WERI-Rb-1 (cell line): ENCODE data around the gene ESRRA.
"Not testable (repeated sequence)": the region's sequence is repeated elsewhere in the genome, so short reads cannot be mapped to it uniquely, and the experiment has no call there.

Experiments
- DNase-seq: peaks from one replicate; pipeline ENCODE4 v3.0.0-alpha.2; 2020
- H3K27ac ChIP-seq: fragments of 250-450 bp; sonication (Bioruptor Pico); 2 replicates; pipeline ENCODE4 v1.5.1; 2020; ENCODE audit warnings: mild to moderate bottlenecking, moderate library complexity
- H3K27me3 ChIP-seq: fragments of 250-450 bp; sonication (Bioruptor Pico); 2 replicates; pipeline ENCODE4 v1.5.1; 2021; ENCODE audit warnings: mild to moderate bottlenecking, low read depth, moderate library complexity; ENCODE audit not compliant: insufficient read depth, severe bottlenecking
- H3K36me3 ChIP-seq: fragments of 250-450 bp; sonication (Bioruptor Pico); 2 replicates; pipeline ENCODE4 v1.5.1; 2020; ENCODE audit warnings: mild to moderate bottlenecking, moderate library complexity
- H3K4me3 ChIP-seq: 2 replicates; pipeline ENCODE4 v1.5.1; 2011; ENCODE audit warnings: low read depth, mild to moderate bottlenecking, control low read depth, low read length
- H3K9me3 ChIP-seq: fragments of 250-450 bp; sonication (Bioruptor Pico); 2 replicates; pipeline ENCODE4 v1.5.1; 2021; ENCODE audit warnings: mild to moderate bottlenecking, moderate library complexity; ENCODE audit not compliant: severe bottlenecking
- TF ChIP-seq, protein P1 (sequence below): IDR thresholded peaks from 2 replicates; pipeline ENCODE4 v1.5.1; 2011; ENCODE audit warnings: low read depth, mild to moderate bottlenecking, control low read depth, inconsistent platforms, low read length

ESRRA gene

DNA sequence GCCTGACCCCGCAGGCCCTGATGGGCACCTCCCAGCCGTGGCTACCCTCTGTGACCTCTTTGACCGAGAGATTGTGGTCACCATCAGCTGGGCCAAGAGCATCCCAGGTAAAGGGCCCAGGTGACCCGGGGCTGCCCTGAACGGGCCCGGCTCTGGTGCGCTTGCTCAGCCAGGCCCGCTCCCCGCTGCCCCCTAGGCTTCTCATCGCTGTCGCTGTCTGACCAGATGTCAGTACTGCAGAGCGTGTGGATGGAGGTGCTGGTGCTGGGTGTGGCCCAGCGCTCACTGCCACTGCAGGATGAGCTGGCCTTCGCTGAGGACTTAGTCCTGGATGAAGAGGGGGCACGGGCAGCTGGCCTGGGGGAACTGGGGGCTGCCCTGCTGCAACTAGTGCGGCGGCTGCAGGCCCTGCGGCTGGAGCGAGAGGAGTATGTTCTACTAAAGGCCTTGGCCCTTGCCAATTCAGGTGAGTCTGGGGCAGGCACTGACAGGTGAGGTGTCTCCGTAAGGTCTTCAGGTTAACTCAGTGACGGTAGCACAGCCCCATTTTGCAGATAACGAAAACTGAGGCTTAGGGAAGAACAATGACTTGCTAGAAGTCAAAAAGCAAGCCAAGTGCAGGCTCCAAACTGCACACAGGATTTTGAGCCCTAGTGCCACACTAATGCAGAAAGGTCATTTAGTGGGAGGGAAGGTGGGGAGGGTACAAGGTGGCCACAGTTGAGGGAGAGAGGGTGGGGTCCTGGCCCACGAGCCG is 9.7 kb downstream of the ESRRA start:
- H3K4me3 ChIP-seq: no peak overlapping the region
- H3K27ac ChIP-seq: no peak overlapping the region
- no peaks in the 10 kb centered on the region for H3K9me3 ChIP-seq
- H3K27me3 ChIP-seq: no peaks in the 10 kb centered on the region
- DNase-seq: no peak
- H3K36me3 ChIP-seq: peaks cover 14% of the 10 kb centered on the region
- TF ChIP-seq, protein P1, sequence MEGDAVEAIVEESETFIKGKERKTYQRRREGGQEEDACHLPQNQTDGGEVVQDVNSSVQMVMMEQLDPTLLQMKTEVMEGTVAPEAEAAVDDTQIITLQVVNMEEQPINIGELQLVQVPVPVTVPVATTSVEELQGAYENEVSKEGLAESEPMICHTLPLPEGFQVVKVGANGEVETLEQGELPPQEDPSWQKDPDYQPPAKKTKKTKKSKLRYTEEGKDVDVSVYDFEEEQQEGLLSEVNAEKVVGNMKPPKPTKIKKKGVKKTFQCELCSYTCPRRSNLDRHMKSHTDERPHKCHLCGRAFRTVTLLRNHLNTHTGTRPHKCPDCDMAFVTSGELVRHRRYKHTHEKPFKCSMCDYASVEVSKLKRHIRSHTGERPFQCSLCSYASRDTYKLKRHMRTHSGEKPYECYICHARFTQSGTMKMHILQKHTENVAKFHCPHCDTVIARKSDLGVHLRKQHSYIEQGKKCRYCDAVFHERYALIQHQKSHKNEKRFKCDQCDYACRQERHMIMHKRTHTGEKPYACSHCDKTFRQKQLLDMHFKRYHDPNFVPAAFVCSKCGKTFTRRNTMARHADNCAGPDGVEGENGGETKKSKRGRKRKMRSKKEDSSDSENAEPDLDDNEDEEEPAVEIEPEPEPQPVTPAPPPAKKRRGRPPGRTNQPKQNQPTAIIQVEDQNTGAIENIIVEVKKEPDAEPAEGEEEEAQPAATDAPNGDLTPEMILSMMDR: no peak

DNA sequence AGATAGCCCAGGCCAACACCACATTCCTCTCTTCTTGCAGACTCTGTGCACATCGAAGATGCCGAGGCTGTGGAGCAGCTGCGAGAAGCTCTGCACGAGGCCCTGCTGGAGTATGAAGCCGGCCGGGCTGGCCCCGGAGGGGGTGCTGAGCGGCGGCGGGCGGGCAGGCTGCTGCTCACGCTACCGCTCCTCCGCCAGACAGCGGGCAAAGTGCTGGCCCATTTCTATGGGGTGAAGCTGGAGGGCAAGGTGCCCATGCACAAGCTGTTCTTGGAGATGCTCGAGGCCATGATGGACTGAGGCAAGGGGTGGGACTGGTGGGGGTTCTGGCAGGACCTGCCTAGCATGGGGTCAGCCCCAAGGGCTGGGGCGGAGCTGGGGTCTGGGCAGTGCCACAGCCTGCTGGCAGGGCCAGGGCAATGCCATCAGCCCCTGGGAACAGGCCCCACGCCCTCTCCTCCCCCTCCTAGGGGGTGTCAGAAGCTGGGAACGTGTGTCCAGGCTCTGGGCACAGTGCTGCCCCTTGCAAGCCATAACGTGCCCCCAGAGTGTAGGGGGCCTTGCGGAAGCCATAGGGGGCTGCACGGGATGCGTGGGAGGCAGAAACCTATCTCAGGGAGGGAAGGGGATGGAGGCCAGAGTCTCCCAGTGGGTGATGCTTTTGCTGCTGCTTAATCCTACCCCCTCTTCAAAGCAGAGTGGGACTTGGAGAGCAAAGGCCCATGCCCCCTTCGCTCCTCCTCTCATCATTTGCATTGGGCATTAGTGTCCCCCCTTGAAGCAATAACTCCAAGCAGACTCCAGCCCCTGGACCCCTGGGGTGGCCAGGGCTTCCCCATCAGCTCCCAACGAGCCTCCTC is 10.6 kb downstream of the ESRRA start:
- DNase-seq, H3K9me3 ChIP-seq, H3K4me3 ChIP-seq, H3K27ac ChIP-seq, H3K27me3 ChIP-seq: not testable (repeated sequence)
- peaks cover 14% of the 10 kb centered on the region for H3K36me3 ChIP-seq

DNA sequence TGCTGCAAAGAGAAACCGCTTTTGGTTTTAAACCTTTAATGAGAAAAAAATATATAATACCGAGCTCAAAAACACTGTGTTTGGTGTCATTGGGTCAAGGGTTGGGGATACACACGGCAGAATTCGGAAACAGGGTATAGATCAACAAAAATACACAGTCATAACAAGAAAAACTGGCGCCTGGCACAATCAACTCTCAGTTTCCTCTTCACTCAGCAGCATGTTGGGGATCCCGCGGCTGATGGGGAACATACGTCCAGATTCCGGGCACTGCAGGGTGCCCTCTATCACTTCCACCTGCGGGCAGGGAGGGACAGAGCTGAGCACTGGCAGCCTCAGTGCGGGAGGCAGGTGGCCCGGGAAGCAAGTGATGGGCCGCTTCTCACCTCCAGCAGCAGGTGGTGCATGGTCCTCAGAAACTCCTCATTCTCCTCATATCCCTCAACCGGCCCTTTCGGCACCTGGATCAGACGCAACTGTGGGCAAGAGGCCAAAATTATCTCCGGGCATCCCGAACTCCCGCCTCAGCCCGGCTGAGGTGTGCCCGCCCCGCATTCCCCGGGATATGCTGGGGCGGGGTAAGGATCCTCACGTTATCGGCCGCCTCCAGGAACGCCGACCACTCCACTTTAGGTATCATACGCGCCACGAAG is 11.5 kb downstream of the ESRRA start:
- peaks cover 14% of the 10 kb centered on the region for H3K36me3 ChIP-seq
- peak overlapping the region; percentile 94 for H3K27ac ChIP-seq
- no peaks in the 10 kb centered on the region for H3K27me3 ChIP-seq
- TF ChIP-seq, protein P1: peak; percentile 61
- H3K4me3 ChIP-seq: peak overlapping the region; percentile 85
- no peaks in the 10 kb centered on the region for H3K9me3 ChIP-seq
- peak; percentile 63 for DNase-seq

- Histone ChIP-seq H3K36me3 (peaks cover 14% of the 10 kb centered on the region), H3K9me3 (no peaks in the 10 kb centered on the region), H3K27ac (peak within 1 kb of the TSS; percentile 94), H3K4me3 (peak within 1 kb of the TSS; percentile 85), H3K27me3 (no peaks in the 10 kb centered on the region)
- TF ChIP-seq, protein P1: no peak
- peak; percentile 95 for DNase-seq
These were observed 12.1 kb downstream of the ESRRA start, which contains the start of gene TRMT112 for GRCh38 chr11:64317325-64317960. TSS of gene TRMT112 (minus strand) at chr11:64317559. CDS start at chr11:64317526, 33 bp downstream.

DNA sequence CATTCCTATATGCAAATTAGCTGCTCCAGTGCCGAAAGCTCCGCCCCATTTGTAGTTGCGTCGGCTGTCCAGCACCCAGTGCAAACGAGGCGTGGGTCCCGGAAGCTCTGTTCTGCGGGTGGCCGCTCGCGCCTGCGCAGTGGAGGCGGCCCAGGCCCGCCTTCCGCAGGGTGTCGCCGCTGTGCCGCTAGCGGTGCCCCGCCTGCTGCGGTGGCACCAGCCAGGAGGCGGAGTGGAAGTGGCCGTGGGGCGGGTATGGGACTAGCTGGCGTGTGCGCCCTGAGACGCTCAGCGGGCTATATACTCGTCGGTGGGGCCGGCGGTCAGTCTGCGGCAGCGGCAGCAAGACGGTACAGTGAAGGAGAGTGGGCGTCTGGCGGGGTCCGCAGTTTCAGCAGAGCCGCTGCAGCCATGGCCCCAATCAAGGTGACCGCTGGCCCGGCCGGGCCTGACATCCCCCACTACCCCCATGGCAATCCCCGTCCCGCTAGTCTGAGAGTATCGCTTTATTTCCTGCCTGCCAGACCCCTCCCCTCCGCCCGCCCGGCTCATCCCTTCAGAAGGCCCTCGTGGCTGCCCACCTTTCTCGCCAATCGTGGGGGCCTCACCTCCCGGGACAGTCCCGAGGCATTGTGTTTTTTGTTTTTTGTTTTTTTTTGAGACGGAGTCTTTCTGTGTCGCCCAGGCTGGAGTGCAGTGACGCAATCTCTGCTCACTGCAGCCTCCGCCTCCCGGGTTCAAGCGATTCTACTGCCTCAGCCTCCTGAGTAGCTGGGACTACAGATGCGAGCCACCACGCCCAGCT is 12.8 kb downstream of the ESRRA start, which contains the start of gene PRDX5:
PRDX5 (plus strand) TSS at position 161 of the 805 bp plus-strand sequence; CDS start at position 256, 95 bp downstream.
- no peaks in the 10 kb centered on the region for H3K27me3 ChIP-seq
- H3K9me3 ChIP-seq: no peaks in the 10 kb centered on the region
- TF ChIP-seq, protein P1: peak; percentile 72
- H3K36me3 ChIP-seq: peaks cover 14% of the 10 kb centered on the region
- peak within 1 kb of the TSS; percentile 85 for H3K4me3 ChIP-seq
- H3K27ac ChIP-seq: peak within 1 kb of the TSS; percentile 94
- DNase-seq: peak; percentile 96
